AG09319 (cell line): Measurements from ENCODE around the gene BNIP2.
"Not testable (repeated sequence)": the region's sequence is repeated elsewhere in the genome, so short reads cannot be mapped to it uniquely, and the experiment has no call there.

Experiments
- DNase-seq: peaks from one replicate; pipeline ENCODE4 v3.0.0-alpha.2; 2010; ENCODE audit warnings: low read depth; ENCODE audit errors: extremely low read depth
- TF ChIP-seq, protein P1 (sequence below): IDR thresholded peaks from 2 replicates; pipeline ENCODE4 v1.5.1; 2011; ENCODE audit warnings: low read depth, mild to moderate bottlenecking, inconsistent platforms, low read length, moderate library complexity

Gene BNIP2

DNA sequence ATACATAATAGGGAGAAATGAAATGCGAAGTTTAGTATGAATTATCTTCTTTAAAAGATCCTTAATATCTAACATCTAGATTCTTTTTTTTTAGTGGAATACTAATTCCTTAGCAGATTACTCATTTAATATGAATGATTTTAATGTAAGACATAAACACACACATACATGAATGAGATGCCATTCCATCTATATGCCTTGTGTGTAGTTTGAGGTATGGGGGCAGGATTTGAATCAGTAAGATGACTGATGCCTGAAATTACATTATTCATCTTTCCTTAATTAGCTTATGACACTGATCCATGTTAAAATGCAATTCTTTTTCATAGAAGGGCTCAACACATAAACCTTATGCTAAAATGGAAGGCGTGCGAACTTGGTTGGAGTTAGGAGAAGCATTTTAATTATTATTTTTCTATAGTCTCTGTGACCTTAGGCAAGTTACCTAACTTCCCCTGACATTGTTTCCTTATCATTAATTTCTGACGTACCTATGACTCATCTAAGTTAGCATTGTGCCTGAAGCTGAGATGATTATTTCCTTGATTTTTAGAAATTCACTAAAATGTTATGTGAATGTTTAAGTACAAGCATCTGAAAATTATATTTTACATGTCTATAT is 10.8 kb upstream of the BNIP2 start:
- TF ChIP-seq, protein P1, sequence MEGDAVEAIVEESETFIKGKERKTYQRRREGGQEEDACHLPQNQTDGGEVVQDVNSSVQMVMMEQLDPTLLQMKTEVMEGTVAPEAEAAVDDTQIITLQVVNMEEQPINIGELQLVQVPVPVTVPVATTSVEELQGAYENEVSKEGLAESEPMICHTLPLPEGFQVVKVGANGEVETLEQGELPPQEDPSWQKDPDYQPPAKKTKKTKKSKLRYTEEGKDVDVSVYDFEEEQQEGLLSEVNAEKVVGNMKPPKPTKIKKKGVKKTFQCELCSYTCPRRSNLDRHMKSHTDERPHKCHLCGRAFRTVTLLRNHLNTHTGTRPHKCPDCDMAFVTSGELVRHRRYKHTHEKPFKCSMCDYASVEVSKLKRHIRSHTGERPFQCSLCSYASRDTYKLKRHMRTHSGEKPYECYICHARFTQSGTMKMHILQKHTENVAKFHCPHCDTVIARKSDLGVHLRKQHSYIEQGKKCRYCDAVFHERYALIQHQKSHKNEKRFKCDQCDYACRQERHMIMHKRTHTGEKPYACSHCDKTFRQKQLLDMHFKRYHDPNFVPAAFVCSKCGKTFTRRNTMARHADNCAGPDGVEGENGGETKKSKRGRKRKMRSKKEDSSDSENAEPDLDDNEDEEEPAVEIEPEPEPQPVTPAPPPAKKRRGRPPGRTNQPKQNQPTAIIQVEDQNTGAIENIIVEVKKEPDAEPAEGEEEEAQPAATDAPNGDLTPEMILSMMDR: no peak
- no peak for DNase-seq

DNA sequence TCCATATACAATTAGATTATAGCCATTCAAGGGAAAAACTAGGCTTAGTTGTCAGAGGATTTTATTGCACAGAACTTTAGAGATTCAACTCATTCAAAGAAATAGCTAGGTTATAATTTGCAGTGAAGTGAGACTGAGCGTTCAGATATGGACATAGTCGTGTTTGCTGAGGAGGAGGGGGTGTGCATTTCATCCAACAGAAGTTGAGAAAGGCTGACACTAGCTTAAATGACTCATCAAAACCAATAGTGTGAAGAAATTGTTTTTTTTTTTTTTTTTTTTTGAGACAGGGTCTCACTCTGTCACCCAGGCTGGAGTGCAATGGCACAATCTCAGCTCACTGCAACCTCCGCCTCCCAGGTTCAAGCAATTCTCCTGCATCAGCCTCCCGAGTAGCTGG is 8.9 kb upstream of the BNIP2 start:
- not testable (repeated sequence) for DNase-seq

DNA sequence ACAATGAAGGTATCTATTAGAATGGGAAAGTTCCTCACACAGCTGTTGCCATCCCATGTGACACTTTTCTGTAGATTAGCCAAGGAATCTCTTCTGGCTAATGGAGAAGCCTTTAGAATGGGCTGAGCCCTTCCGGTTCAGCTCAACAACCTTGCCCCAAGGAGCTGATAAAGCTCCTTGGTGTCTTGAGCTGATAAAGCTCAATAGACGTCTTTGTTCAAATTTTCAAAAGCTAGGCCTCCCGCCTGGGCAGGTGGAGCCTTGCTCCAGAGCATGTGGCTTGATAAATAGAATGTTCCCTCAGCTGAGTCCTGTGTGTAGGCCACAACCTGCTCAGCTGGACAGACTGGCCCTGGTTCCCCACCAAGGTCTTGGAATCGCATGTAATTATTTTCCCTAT is 7.2 kb upstream of the BNIP2 start:
- TF ChIP-seq, protein P1: no peak
- DNase-seq: no peak

DNA sequence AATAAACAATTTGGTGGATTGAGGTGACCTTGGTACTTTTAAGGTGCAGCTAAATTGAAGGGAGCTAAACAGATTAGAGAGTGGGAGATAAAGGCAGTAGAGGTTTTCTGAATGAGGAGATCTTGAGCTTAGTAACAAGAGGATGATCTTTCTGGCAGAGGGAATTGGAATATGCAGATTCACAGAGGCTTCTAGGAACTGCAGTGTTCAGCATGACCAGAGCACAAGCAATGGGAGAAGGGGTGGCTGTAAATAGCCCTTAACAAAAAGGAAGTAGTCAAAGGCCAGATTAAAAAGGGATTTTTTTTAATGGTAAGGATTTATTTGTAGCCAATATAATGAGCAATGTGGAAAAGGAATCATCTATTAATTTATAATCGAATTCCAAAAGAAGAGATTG is 5.7 kb upstream of the BNIP2 start:
- no peak for DNase-seq
- TF ChIP-seq, protein P1: no peak

DNA sequence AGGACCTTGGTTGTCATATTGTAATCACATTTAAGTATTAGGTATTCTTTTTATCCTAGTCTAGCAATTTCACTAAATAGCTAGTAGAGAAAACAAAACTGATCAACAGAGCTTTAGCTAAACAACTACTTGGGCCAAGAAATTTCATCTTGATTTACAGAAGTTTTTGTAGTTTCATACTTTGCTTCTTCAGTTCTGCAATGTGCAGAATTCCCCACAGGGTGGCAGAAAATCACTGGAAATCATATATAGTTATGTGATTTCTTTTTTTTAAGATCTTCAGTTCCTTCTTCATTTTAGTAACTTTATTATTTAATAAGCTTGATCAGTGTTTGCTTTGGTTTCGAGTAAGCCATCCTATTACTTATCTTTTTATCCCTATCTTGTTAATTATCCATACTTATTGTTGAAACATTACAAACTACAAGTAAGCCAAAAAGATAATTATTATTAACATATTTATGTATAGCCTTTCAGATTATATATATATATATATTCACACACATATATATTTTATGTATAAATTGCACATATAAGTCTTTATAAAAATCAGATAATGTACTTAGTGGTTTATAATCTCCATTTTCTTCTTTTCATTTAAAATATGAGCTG is 2.2 kb upstream of the BNIP2 start:
- TF ChIP-seq, protein P1: peak; percentile 71
- no peak for DNase-seq

DNA sequence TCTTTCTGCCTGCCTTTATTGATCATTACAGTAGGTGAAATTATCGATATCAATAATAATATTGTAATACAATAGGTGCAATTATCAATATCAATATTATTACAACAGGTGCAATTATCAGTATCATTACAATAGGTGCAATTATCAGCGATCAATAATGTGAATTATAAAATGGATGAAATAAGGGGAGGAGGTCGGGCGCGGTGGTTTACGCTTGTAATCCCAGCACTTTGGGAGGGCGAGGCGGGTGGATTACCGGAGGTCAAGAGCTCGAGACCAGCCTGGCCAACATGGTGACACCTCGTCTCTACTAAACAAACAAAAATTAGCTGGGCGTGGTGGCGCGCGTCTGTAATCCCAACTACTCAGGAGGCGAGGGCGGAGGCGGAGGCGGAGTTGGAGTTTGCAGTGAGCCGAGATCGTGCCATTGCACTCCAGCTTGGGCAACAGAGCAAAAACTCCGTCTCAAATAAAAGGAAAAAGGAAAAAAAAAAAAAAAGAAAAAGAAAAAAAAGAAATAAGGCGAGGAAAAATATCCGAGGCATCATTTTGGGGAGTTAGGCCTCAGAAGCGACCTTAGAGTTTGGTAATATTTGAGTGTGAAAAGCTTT is 611 bp upstream of the BNIP2 start:
- DNase-seq: no peak
- TF ChIP-seq, protein P1: no peak

DNA sequence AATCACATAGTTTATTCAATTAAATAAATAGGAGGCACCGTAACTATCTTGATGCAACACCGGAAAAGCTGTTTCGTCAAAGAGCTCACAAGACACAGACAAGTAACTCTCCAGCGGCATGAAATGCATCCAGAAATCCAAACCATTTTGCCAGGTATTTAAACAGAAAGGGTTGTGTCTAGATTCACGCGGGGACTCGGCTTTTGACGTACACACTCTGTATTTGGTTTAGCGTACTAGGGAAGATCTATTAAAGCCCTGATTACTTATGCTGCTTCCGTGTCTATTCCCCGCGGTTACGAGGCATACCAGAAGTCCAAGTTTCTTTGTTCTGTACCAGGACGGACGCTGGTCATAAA is 718 bp downstream of the BNIP2 start:
- no peak for DNase-seq
- TF ChIP-seq, protein P1: no peak
